PC-9 (cell line): ENCODE results near the gene CISD3. TPM values are rescaled to one million over a fixed set of nuclear protein-coding genes. Genes with fewer than 3 reads are reported as not detected.

Experiments used
- BruUV-seq: library from RNA; stranded (reverse); fragments of 400-500 nt; replicated peaks from 2 replicates; lab custom pipeline; 2021; lab: Mats Ljungman, UMichigan
- CTCF ChIA-PET: fragments of 300-600 bp; sonication (Branson Sonifier 250); formaldehyde crosslinking; loops from one replicate; lab custom pipeline; 2022; ENCODE audit warnings: antibody characterized with exemption; lab: Charles Lee
- POLR2A ChIA-PET: fragments of 300-600 bp; sonication (Branson Sonifier 250); formaldehyde crosslinking; loops from one replicate; lab custom pipeline; 2022; ENCODE audit warnings: antibody characterized with exemption; ENCODE audit not compliant: unreplicated experiment; lab: Charles Lee
- DNase-seq, 2 experiments: peaks; one replicate each; pipeline versions ENCODE4 v3.0.0 to v3.0.0-alpha.2; 2015 to 2022; ENCODE audit warnings: mixed read lengths in 1 of 2
- H2AFZ ChIP-seq: fragments of 200-600 bp; sonication (generic); 2 replicates; pipeline ENCODE4 v1.8.1; 2017; ENCODE audit warnings: antibody characterized with exemption
- H3F3A ChIP-seq: fragments of 200-600 bp; sonication (generic); 2 replicates; pipeline ENCODE4 v1.8.1; 2017; ENCODE audit warnings: antibody characterized with exemption, mild to moderate bottlenecking, low read depth; ENCODE audit not compliant: insufficient read depth
- H3K27ac ChIP-seq: fragments of 200-600 bp; sonication (generic); 2 replicates; pipeline ENCODE4 v1.6.1; 2016; ENCODE audit warnings: mixed run types
- H3K27me3 ChIP-seq: fragments of 200-600 bp; sonication (generic); 2 replicates; pipeline ENCODE4 v1.6.1; 2016; ENCODE audit warnings: low read depth, mixed run types; ENCODE audit not compliant: insufficient read depth
- H3K36me3 ChIP-seq: fragments of 200-600 bp; sonication (generic); 2 replicates; pipeline ENCODE4 v1.6.1; 2016; ENCODE audit warnings: low read depth, mixed run types
- H3K4me1 ChIP-seq: fragments of 200-600 bp; sonication (generic); replicated peaks from 2 replicates; pipeline ENCODE4 v1.6.1; 2016; ENCODE audit warnings: mixed run types; ENCODE audit not compliant: insufficient read depth
- H3K4me2 ChIP-seq: fragments of 200-600 bp; sonication (generic); 2 replicates; pipeline ENCODE4 v1.6.1; 2017; ENCODE audit warnings: mixed run types
- H3K4me3 ChIP-seq: fragments of 200-600 bp; sonication (generic); 2 replicates; pipeline ENCODE4 v1.6.1; 2016; ENCODE audit warnings: mixed run types
- H3K79me2 ChIP-seq: fragments of 200-600 bp; sonication (generic); 2 replicates; pipeline ENCODE4 v1.6.1; 2017; ENCODE audit warnings: low read depth, mixed run types
- H3K9me2 ChIP-seq: fragments of 200-600 bp; sonication (generic); 2 replicates; pipeline ENCODE4 v1.8.1; 2017; ENCODE audit warnings: mild to moderate bottlenecking; ENCODE audit not compliant: insufficient read depth
- H3K9me3 ChIP-seq: fragments of 200-600 bp; sonication (generic); 2 replicates; pipeline ENCODE4 v1.8.1; 2016; ENCODE audit warnings: low read depth; ENCODE audit not compliant: insufficient read depth
- H4K20me1 ChIP-seq: fragments of 200-600 bp; sonication (generic); 2 replicates; pipeline ENCODE4 v1.8.1; 2017; ENCODE audit not compliant: insufficient read depth
- CTCF ChIP-seq: fragments of 200-600 bp; sonication (generic); conservative IDR thresholded peaks from 2 replicates; pipeline ENCODE4 v1.6.1; 2017; ENCODE audit warnings: mixed run types, antibody characterized with exemption, mild to moderate bottlenecking, moderate library complexity
- EZH2 ChIP-seq: fragments of 200-600 bp; sonication (generic); IDR thresholded peaks from 2 replicates; pipeline ENCODE4 v1.8.0; 2017; ENCODE audit warnings: antibody characterized with exemption, low read depth
- intact Hi-C: fragments of 100-400 bp; cut with micrococcal nuclease; formaldehyde crosslinking; loops from one replicate; pipeline ENCODE4 v1.10.0; 2022; ENCODE audit not compliant: unreplicated experiment
- total RNA-seq: library from RNA; stranded (reverse); gene quantifications from 2 replicates; pipeline ENCODE4 v1.2.3, GENCODE V29; 2021

CISD3 gene
- total RNA-seq, 1 experiment from 2014 or later = 36.6 TPM

GRCh38 chr17:38727736-38728135 is 2.4 kb upstream of the CISD3 start:
- no TSS peak for BruUV-seq
- H3K4me1 ChIP-seq = peaks cover 11% of the 10 kb centered on the region
- H3K36me3 ChIP-seq = 0 out of 2 replicates have a peak, but pooled peaks cover 6% of the 10 kb centered on the region
- ChIA-PET POLR2A (interaction anchor here (0.8 kb wide), 1 partner anchor 146 kb away, joined by 10 read pairs; no protein-coding TSS in a partner anchor), CTCF (no interaction called here)
- intact Hi-C loops = no loop called here
- H3K79me2 ChIP-seq = peaks cover 21% of the 10 kb centered on the region
- H3K9me2 ChIP-seq = no peaks in the 10 kb centered on the region
- H3K27me3 ChIP-seq = no peaks in the 10 kb centered on the region
- no peak for DNase-seq
- H3F3A ChIP-seq = peaks cover 34% of the 10 kb centered on the region; the same call in 1 of the 2 replicates
- no peaks in the 10 kb centered on the region for H3K9me3 ChIP-seq
- TF ChIP-seq EZH2 (no peak), CTCF (no peak)
- no peak overlapping the region for H2AFZ ChIP-seq
- no peak overlapping the region for H3K4me3 ChIP-seq
- no peak overlapping the region for H3K4me2 ChIP-seq
- H3K27ac ChIP-seq = no peak overlapping the region
- H4K20me1 ChIP-seq = peaks cover 14% of the 10 kb centered on the region; the same call in 1 of the 2 replicates

GRCh38 chr17:38728290-38728831 is 1.8 kb upstream of the CISD3 start:
- Histone ChIP-seq H2AFZ (no peak overlapping the region), H3K4me2 (no peak overlapping the region), H3K36me3 (0 out of 2 replicates have a peak, but pooled peaks cover 6% of the 10 kb centered on the region), H3K4me1 (peaks cover 11% of the 10 kb centered on the region), H3K79me2 (peaks cover 21% of the 10 kb centered on the region), H3K27me3 (no peaks in the 10 kb centered on the region), H3K4me3 (no peak overlapping the region), H4K20me1 (peaks cover 14% of the 10 kb centered on the region; the same call in 1 of the 2 replicates), H3K9me3 (no peaks in the 10 kb centered on the region), H3K27ac (no peak overlapping the region), H3K9me2 (no peaks in the 10 kb centered on the region), H3F3A (peaks cover 33% of the 10 kb centered on the region; the same call in 1 of the 2 replicates)
- intact Hi-C loops = no loop called here
- CTCF ChIA-PET = no interaction called here
- TF ChIP-seq EZH2 (no peak), CTCF (no peak)
- no TSS peak for BruUV-seq
- DNase-seq = no peak
- POLR2A ChIA-PET = interaction anchor here (0.8 kb wide), 1 partner anchor 146 kb away, joined by 10 read pairs; no protein-coding TSS in a partner anchor

GRCh38 chr17:38729368-38729885 is 714 bp upstream of the CISD3 start:
- no peak for DNase-seq
- Histone ChIP-seq H3K4me3 (peak overlapping the region; percentile 71), H2AFZ (no peak overlapping the region), H3K9me3 (no peaks in the 10 kb centered on the region), H4K20me1 (peaks cover 21% of the 10 kb centered on the region; the same call in 1 of the 2 replicates), H3F3A (peaks cover 43% of the 10 kb centered on the region; the same call in 1 of the 2 replicates), H3K4me2 (peak overlapping the region; percentile 76), H3K36me3 (no peaks in the 10 kb centered on the region), H3K27ac (no peak overlapping the region), H3K27me3 (no peaks in the 10 kb centered on the region), H3K9me2 (no peaks in the 10 kb centered on the region), H3K79me2 (peaks cover 21% of the 10 kb centered on the region), H3K4me1 (peaks cover 11% of the 10 kb centered on the region)
- BruUV-seq = no TSS peak
- ChIA-PET CTCF (no interaction called here), POLR2A (no interaction called here)
- intact Hi-C loops = no loop called here
- TF ChIP-seq CTCF = no peak
- no peak for TF ChIP-seq EZH2
